ENCODE results near the gene KLHL3.
"Not testable (repeated sequence)": the region's sequence is repeated elsewhere in the genome, so short reads cannot be mapped to it uniquely, and the experiment has no call there.

KLHL3 gene

DNA sequence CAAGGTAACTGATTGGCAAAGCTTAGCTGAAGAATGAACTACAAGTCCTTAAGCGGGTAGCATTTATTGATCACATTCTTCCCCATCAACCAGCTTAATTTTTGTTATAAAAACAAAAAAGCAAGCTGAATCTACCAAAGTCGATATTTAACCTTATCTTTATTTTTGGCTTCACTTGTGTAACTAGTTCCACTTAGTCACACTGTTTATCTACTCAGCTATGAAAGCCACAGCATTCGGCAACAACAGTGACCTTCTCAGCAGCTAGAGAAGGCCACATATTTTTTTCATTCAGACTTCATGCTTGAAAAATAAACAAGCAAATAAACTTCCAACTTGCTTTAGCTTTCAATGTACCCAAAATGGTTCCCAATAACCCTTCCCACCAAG, 69.4 kb downstream of the KLHL3 start:
- no peak for DNase-seq (ENCODE audit: low read depth)

DNA sequence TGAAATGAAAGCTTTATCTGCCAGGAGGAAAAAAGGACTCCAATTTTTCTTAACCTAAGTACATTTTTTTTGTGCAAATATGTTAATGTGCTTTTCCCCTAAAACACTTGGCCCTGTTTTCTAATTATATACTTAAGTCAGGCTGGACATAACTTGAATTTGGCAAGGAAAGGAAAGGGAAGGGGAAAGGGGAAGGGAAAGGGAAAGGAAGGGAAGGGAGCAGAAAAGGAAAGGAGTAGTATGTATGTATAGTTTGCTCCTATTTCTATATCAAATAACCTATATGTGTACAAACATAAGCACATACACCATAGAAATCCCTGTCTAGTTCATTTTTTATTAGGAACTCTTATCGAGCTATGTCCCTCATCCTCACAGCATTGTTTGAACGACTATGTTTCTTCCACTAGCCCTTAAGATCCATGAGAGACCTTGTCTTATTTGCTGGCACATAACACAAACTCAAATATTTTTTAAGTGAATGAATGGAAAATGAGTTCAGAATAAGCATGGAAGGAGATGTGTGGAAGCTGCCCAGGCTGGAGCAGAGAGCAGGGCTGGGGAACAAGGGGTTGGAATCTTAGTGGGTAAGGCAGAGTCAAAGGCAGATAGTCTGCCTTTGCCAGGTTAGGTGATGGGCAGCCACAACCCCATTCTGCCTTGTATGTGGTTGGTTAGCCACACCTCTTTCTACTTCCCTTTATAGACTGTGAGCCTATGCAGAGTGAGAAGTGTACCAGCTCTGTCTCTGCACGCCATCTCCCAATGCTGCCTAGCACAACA, 70.0 kb downstream of the KLHL3 start:
- no peak for DNase-seq (ENCODE audit: low read depth)

DNA sequence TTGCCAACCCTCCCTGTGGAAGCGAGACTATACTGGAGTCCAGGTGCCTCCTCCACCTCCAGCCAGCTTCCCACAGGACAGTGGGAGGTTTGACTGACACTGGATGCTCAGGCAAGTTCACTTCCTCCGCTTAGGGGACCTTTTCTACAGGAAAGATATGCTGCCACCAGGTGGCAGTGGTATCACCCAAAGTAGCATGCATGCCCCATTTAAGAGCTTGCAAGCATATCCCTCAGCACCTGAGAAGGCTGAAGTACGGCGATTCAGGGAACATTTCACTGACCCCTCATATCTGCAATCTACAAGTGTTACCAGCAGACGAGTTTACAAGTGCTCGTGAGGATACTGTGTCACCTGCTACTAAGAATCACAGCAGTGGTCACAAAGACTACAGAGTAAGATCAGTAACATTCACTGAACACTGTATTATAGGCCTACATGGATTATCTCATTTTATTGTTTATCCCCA, 75.5 kb downstream of the KLHL3 start:
- peak; percentile 41 for DNase-seq (ENCODE audit: low read depth)

DNA sequence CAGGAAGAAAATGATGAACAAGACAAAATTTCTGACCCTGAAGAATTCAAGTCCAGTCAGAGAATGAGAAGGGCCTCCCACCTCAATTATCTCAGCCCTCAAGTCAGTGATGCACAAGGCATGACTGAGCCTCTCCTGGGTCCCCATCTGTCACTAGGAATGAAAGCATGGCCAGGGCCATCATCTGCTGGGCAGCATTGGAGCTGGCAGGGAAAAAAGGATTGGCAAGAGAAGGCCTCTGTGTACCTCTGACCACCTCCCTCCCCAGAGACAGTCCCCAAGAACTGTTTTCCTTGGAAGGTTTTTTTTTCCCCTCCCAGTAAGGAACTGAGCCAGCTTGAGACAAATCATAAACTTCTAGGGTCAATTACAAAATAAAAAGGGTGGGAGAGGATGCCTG, 76.7 kb downstream of the KLHL3 start:
- no peak for DNase-seq (ENCODE audit: low read depth)

DNA sequence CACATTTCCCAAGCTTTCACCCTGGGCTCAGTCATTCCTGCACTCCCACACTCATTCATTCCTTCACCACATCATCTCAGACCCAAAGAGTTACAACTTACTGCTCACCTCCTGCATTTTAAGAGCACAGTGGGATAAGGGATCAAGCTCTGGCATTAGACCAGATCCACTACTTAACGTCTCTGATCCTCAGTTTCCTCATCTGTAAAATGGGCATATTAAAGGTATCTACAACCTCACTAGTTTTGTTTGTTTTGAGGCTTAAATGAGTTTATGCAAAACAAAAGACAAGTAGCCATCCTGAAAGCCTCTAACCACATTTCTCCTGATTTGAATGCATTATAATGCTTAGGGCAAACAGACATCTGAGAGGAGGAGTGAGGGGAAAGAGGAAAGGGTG, 77.6 kb downstream of the KLHL3 start:
- no peak for DNase-seq (ENCODE audit: low read depth)

DNA sequence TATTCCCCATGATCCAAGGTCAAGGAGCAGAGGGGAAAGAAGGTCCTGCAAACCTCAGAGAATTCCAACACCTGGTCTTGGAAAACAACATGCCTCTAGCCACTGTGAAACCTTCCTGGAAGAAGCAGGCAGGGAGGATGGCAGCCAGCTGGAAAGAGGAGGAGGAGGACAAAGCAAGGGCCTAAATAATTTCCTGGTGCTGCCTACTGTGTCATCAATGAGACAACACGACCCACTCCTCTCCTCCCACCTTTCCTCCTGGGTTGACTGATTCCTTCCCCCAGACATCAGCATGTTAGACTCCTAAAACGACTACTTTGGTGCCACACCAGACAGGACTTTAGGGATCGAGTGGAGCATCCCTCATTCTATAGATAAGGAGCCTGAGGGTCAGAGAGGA, 78.8 kb downstream of the KLHL3 start:
- no peak for DNase-seq (ENCODE audit: low read depth)

DNA sequence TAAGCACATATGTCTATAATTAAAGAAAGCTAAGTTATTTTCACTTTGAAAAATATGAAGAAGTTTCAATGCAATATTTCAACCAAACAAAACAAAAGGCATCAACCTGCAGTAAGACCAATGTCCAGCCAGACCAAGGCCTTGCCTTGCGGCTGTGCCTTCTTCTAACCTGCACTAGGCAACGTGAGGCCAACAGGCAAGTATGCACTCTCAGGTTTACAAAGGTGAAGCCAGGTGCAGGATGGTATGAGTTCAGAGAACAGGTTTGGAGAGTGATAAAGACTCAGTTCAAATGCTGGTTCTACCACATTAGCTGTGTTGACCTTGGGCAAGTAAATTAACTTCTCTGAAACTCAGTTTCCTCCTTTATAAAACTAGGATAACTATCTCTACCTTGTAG, 79.3 kb downstream of the KLHL3 start:
- no peak for DNase-seq (ENCODE audit: low read depth)

DNA sequence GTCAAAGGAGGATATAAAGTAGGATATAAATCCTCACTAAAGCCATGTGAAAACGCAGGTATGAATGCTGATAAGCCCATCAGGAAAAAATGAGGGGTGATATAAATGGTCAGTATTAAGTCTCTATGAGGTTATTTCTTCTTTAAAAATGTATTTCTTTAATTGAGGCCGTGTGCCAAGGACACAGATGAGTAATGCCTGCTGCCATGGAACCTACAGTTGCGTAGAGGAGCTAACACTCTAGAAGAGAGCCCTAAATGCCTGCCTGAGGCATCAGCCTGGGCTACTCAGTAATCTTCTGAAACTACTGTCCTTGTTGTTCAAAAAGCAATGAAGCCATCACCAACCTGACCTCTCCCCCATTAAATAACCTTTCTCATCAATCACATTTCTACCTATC, 84.9 kb downstream of the KLHL3 start:
- no peak for DNase-seq (ENCODE audit: low read depth)

DNA sequence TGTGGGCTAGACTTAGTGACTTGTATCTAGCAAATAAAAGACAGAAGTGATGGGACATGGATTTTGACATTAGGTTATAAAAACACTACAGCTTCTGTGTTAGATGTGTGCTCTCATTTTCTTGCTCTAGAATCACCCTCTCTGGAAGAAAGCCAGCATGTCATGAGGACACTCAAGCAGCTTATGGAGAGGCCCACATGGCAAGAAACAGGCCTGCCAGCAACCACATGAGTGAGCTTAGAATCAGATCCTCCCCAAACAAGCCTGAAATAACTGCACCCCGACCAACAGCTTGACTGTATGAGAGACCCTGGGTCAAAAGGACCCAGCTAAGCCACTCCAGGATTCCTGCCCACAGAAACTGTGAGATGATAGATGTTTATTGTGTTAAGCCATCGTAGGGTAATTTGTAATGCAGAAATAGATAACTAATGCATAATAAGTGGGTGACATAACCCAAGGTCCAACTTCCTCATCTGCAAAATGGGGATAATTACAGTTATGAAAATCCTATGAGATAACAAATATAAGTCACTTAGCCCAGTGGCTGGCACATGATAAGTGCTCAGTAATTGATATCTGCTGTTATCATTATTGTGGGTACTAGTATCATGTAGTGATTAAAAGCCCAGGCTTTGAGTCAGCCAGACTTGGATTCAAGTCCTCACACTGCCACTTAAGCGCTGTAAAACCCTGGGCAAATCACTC, 86.5 kb downstream of the KLHL3 start:
- no peak for DNase-seq (ENCODE audit: low read depth)

DNA sequence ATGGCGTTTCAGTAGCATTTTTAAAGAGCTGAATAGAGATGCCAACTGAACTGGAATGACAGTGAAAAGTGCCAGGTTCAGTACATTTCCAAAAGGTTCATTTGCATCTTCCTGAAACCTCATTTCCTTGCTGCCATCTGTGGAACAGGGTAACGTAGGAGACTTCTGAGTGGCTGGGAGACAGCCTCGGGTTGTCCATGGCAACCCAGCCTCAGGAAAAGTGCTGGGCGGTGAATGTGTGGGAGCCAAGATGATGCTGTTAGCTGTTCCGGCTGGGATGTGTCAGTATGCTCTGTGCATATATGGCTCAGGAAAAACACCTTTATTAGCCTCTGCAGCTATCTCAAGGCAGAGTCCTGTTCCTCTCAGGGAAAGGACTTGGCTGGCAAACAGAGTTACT, 87.5 kb downstream of the KLHL3 start:
- DNase-seq (ENCODE audit: low read depth) = no peak

DNA sequence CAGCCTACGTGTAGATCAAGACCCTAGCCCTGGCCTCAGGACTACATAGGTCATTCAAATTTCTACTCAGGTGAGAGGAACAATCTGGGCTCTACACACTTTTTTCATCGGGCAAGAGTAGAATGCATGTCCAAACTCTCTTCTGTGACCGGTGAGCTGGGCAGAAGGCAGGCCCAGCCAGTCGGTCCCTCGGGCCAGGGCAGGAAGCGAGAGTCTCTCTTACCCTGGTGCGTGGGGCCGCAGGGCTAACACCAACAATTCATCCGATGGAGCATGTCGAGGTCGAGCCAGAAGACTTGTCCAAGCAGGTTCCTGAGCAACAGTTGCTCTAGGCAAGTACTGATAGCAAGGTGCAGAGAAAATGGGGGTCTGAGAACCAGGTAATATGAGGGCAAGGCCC, 88.5 kb downstream of the KLHL3 start:
- no peak for DNase-seq (ENCODE audit: low read depth)

DNA sequence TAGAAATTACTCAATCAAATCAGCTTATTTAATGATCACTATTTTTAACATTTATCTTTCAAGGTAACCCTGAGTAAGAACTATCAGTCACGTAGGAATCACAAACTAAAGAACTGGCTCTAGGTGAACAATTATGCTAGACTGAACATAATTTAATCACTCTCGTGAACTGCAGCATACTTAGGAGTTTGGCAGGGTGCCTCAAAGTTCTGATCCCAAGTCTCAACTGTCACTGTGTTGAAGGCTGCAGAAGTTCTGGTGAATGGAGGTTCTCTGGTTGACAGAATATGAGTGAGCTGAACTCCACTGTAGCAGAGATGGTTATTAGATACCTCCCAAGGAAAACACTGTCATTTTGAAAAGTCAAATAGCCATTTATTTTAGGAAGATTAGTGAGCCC, 89.1 kb downstream of the KLHL3 start:
- DNase-seq (ENCODE audit: low read depth) = no peak

DNA sequence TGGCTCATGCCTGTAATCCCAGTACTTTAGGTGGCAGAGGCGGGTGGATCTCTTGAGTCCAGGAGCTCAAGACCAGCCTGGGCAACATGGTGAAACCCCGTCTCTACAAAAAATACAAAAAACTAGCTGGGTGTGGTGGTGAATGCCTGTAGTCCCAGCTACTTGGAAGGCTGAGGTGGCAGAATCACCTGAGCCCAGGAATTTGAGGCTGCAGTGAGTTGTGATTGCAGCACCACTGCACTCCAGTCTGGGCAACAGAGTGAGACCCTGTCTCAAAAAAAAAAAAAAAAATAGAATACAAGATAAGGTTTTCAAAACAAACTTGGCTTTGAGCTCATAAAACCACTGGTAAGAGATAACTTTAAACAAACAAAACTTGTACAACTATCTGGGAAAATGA, 92.8 kb downstream of the KLHL3 start:
- not testable (repeated sequence) for DNase-seq (ENCODE audit: low read depth)

DNA sequence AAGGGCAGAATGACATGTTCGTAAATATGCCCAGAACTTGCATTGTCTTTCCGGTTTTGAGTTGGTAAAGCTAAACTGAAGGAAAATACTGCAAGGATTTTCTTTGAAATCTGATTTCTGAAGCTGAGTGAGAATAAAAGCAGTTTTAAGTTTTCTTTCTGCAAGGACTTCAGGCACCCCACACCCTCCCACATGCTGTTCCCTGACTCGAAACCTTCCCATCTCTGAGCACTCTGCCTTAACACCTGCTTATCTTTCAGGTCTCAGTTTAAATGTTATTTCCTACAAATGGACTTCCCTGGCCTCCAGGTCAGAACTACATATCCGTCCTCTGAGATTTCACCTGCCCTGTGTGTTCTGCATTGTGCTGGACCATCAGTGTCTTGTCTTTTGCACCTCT, 93.8 kb downstream of the KLHL3 start:
- DNase-seq (ENCODE audit: low read depth) = no peak

DNA sequence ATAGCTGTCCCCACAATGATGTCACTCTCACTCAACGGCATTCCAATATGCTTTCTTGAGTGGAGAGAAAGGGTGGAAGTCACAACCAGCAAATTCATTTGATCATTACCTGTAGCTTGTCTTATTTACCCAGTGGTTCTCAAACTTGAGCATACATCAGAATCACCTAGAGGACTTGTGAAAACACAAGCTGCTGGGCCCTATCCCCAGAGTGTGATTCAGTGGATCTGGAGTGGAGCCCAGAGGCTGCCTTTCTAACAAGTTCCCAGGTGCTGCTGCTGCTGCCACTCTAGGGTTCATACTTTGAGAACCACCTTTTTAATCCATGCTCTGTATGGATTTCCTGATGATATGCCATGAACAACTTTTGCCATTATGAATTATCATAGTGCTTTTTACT, 94.7 kb downstream of the KLHL3 start:
- DNase-seq (ENCODE audit: low read depth) = no peak

DNA sequence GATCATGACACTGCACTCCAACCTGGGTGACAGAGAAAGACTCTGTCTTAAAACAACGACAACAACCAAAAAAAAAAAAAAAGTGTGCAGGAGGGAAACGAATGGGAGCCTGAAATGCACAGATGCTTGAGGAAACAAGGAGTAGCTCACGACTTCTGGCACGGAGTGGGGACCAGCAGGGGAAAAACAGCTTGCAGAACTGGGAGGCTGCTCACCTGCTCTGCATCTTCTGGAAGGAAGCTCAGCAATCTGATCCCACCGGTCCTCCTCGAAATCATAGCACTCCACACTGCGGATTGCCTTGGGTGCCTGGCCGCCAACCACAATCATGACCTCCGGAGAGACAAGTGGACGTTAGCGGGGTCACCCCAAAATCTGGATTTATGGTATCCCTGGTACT, 96.2 kb downstream of the KLHL3 start:
- DNase-seq (ENCODE audit: low read depth) = no peak

DNA sequence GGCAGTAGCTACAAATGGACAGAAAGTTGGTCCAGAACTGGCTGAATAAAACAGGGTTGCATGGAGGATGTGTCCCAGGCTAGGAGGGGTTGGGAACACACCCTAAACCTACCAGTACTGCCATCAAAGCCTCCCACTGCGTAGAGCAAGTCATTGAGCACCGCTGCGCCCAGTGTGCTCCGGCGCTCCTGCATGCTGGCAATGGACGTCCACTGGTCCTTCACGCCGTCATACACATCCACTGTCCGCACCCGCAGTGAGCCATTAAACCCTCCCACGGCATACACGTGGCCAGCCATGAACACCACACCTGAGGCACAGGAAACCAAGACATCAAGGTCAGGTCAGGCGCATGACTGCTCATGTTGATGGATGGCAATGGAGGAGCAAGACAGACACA, 97.0 kb downstream of the KLHL3 start:
- DNase-seq (ENCODE audit: low read depth) = no peak

DNA sequence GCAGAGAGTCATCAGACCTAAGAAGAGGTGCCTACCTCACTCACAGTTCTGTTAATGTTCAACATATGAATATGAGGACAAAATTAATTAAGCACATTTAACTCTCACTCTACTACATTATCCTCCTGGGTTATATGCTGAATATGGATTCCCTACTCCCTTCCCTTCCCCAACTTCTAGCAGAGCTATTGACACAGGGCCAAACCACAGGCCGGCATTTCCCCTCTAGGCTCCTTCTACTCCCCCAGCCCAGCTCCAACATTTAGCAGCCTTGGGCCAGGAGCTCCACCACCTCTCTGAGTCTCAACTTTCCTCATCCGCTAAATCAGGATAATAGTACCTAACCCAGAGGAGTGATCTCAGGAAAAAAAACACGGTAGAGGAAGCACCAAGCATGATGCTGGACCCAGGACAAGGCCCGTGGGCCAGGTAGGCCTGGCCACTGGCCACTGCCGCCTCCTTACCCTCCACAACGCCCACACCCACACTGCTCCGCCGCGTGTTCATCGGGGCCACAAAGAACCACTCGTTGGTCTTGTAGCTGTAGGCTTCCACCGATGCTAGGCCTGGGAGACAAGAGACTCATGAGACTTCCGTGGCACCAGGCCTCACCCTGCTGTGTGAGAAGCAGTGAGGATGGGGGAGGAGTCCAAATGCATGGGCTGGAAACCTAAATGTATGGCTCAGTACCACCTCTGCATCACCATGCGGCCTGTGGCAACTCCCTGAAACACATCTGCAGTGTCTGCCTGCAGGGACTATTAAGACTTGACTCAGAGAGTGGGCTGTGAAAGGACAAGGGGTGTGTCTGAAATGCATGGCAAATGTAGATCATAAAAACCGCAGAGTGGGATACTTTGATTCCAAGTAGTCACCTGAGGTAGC, 98.8 kb downstream of the KLHL3 start:
- no peak for DNase-seq (ENCODE audit: low read depth)

DNA sequence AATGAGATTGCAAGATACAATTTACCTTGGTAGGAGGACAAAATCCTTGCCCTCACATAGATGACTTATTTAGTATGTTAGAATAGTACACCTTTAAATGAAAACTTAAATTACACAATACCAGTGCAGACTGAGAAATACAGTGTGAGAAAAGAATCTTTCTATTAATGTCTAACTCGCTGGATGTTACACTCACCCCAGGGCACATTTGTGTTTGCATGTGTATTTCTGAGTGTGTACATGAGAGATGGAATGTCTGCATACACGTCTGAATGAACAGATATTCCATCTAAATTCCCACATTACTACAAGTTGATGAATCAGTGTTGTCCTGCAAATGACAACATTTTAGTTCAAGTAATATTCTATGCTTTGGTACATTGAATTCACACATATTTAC, 99.8 kb downstream of the KLHL3 start:
- DNase-seq (ENCODE audit: low read depth) = no peak

DNA sequence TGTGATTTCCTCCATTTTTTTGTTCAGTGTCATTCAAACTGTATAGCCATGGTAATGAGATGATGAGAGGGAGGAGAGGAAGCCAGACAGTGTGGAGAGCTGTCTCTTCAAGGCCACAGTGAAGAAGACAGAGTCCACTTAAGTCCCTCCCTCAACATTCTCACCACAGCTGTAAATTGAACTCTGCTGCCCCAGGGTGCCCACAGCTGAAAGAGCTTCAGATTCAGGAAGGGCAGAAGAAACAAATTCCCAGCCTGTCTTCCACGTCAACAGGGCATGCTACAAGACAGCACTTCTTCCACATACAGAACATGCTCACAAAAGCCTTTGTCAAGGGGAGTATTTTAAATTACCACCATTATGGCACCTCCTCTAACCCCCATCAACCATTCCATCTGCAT, 100.4 kb downstream of the KLHL3 start:
- DNase-seq (ENCODE audit: low read depth) = no peak

DNA sequence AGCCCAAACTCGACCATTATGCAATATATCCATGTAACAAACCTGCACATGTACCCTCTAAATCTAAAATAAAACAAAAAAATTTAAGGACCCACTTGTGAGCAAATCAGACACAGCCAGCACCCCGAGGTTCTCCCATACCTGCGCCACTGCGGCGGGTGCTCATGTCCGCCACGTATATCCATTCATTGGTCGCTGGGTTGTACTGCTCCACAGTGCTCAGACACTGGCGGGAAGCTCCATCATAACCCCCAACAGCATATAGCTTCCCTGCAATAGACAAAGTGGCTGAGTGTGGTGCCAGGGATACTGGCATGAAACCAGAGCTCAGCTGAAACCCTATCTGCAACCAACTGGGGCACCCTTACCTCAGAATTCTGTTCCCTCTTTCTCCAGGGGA, 102.0 kb downstream of the KLHL3 start:
- no peak for DNase-seq (ENCODE audit: low read depth)

DNA sequence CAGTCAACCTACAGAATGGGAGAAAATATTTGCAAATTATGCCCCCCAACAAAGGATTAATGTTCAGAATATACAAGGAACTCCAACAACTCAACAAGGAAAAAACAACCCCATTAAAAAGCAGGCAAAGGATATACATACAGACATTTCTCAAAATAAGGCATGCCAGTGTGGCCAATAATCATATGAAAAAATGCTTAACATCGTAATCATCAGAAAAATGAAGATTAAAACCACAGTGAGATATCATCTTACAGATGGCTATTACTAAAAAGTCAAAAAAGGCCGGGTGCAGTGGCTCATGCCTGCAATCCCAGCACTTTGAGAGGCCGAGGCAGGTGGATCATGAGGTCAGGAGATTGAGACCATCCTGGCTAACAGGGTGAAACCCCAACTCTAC, 103.2 kb downstream of the KLHL3 start:
- DNase-seq (ENCODE audit: low read depth) = no peak

DNA sequence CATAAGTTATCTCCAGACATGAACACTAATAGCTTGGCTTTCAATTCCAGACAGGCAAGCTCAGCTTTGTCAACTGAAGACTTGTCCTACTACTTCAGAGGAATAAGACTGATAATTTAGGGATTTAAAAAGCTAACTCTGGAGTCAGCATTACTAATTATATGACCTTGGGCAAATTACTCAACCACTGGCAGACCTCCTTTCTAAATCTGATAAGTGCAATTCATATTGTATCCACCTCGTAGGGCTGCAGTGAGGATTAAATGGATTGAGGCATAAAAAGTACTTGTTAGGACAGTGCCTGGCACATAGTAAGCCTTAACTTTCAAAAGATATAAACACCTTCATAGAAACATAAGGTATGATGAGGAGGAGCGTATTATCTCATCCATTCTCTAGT, 104.4 kb downstream of the KLHL3 start:
- no peak for DNase-seq (ENCODE audit: low read depth)

All from HS-5 (cell line).